Activated CD4-positive, alpha-beta T cell treated with anti-CD3 and anti-CD28 coated beads for 36 hours (primary cell): ENCODE data around the gene IRX3. TPM values are rescaled to one million over a fixed set of nuclear protein-coding genes. Genes with fewer than 3 reads are reported as not detected.

Experiments
- ATAC-seq: fragments of 200-7000 bp; cut with Tn5 transposase; one replicate; pipeline ENCODE4 v1.10.0; 2021; ENCODE audit warnings: mild to moderate bottlenecking, moderate library complexity
- CTCF ChIA-PET: fragments of 350-600 bp; sonication (Branson Sonifier 250); formaldehyde crosslinking; loops from one replicate; lab custom pipeline; 2021; ENCODE audit warnings: antibody characterized with exemption; lab: Charles Lee
- POLR2A ChIA-PET: fragments of 350-600 bp; sonication (Branson Sonifier 250); formaldehyde crosslinking; loops from one replicate; lab custom pipeline; 2021; ENCODE audit warnings: antibody characterized with exemption, inconsistent platforms; lab: Charles Lee
- DNase-seq: peaks from one replicate; pipeline ENCODE4 v3.0.0-alpha.2; 2020
- H3K27ac Mint-ChIP-seq: one replicate; pipeline ENCODE4 v1.8.0; 2021; ENCODE audit warnings: mixed read lengths
- H3K27me3 Mint-ChIP-seq: one replicate; pipeline ENCODE4 v1.8.0; 2021; ENCODE audit warnings: mixed read lengths
- H3K36me3 Mint-ChIP-seq: one replicate; pipeline ENCODE4 v1.8.0; 2021; ENCODE audit warnings: low read depth, mixed read lengths
- H3K4me1 Mint-ChIP-seq: one replicate; pipeline ENCODE4 v1.8.0; 2021; ENCODE audit warnings: mixed read lengths
- H3K4me3 Mint-ChIP-seq: one replicate; pipeline ENCODE4 v1.8.0; 2021; ENCODE audit warnings: mild to moderate bottlenecking, moderate library complexity, mixed read lengths
- H3K9me3 Mint-ChIP-seq: one replicate; pipeline ENCODE4 v1.8.0; 2021; ENCODE audit warnings: low read depth, mixed read lengths
- intact Hi-C, 2 experiments: fragments of 100-400 bp; cut with DNase I in 1 of 2; cut with micrococcal nuclease in 1 of 2; formaldehyde crosslinking; loops; one replicate each; pipeline versions ENCODE4 v1.14.2 to v1.15.1; 2022 to 2024; cut with DNase I, micrococcal nuclease
- total RNA-seq, 2 experiments: library from RNA; stranded (reverse); gene quantifications; one replicate each; pipeline ENCODE4 v1.2.3, GENCODE V29; 2021

IRX3 gene
- total RNA-seq, 2 experiments from 2014 or later: not detected

GRCh38 chr16:54289945-54290832 is 3.6 kb upstream of the IRX3 start:
- H3K36me3 Mint-ChIP-seq: no peaks in the 10 kb centered on the region
- ChIA-PET CTCF (interaction anchor here (1.2 kb wide), 1 partner anchor 741 kb away, joined by 4 read pairs; no protein-coding TSS in a partner anchor), POLR2A (no interaction called here)
- no peaks in the 10 kb centered on the region for H3K9me3 Mint-ChIP-seq
- H3K27me3 Mint-ChIP-seq: peaks cover 55% of the 10 kb centered on the region
- ATAC-seq (no peak), DNase-seq (no peak)
- H3K4me1 Mint-ChIP-seq: peaks cover 20% of the 10 kb centered on the region
- H3K27ac Mint-ChIP-seq: no peak overlapping the region
- intact Hi-C loops: loop anchor here in 1 of 2 experiments (5.0 to 10.0 kb wide), 3 partner anchors 398 to 1042 kb away; no protein-coding TSS in a partner anchor
- H3K4me3 Mint-ChIP-seq: no peak overlapping the region

DNA sequence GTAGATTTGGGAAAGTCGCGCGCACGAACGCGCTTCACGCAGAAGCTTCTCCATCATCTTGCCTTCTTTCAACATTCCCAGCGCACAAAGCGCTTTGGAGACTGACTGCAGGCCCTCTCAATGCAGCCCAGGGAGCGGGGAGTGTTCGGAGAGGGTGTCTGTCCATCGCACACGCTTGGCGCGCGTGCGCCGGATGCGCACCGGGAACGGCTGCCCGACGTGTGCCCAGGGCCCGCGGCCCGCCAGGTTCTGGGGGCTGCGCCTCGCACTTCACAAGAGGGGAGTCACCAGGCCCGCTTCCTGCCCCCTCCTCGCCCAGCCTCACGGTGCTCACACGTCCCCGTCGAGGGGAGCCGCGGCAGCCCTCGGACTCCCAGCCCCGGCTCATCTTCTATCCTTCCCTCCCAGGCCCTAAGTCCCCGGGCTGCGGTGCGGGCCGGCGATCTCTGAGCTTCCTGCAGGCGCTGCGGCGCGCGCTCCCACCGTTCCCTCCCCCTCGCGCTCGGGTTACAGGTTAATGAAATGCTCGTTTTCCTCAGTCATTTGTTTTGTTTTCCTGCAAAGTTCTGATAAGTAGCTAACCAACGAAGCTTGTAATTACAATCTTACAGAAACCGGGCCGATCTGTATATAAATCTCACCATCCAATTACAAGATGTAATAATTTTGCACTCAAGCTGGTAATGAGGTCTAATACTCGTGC is 2.8 kb upstream of the IRX3 start:
- no peak overlapping the region for H3K27ac Mint-ChIP-seq
- ChIA-PET CTCF (interaction anchor here (1.2 kb wide), 1 partner anchor 740 kb away, joined by 4 read pairs; no protein-coding TSS in a partner anchor), POLR2A (no interaction called here)
- H3K27me3 Mint-ChIP-seq: peaks cover 56% of the 10 kb centered on the region
- ATAC-seq (no peak), DNase-seq (no peak)
- no peaks in the 10 kb centered on the region for H3K36me3 Mint-ChIP-seq
- no peak overlapping the region for H3K4me3 Mint-ChIP-seq
- H3K9me3 Mint-ChIP-seq: no peaks in the 10 kb centered on the region
- peaks cover 24% of the 10 kb centered on the region for H3K4me1 Mint-ChIP-seq
- intact Hi-C loops: loop anchor here in 1 of 2 experiments (5.0 to 10.0 kb wide), 3 partner anchors 397 to 1043 kb away; no protein-coding TSS in a partner anchor

GRCh38 chr16:54288835-54289241 is 2.3 kb upstream of the IRX3 start:
- no peaks in the 10 kb centered on the region for H3K36me3 Mint-ChIP-seq
- H3K27ac Mint-ChIP-seq: no peak overlapping the region
- no peak overlapping the region for H3K4me3 Mint-ChIP-seq
- no peaks in the 10 kb centered on the region for H3K9me3 Mint-ChIP-seq
- DNase-seq (peak; percentile 7), ATAC-seq (no peak)
- ChIA-PET CTCF (no interaction called here), POLR2A (no interaction called here)
- intact Hi-C loops: loop anchor here in 1 of 2 experiments (5.0 to 10.0 kb wide), 3 partner anchors 397 to 1043 kb away; no protein-coding TSS in a partner anchor
- H3K4me1 Mint-ChIP-seq: peaks cover 24% of the 10 kb centered on the region
- peaks cover 53% of the 10 kb centered on the region for H3K27me3 Mint-ChIP-seq

GRCh38 chr16:54288030-54288834 is 1.6 kb upstream of the IRX3 start:
- ATAC-seq: no peak

DNA sequence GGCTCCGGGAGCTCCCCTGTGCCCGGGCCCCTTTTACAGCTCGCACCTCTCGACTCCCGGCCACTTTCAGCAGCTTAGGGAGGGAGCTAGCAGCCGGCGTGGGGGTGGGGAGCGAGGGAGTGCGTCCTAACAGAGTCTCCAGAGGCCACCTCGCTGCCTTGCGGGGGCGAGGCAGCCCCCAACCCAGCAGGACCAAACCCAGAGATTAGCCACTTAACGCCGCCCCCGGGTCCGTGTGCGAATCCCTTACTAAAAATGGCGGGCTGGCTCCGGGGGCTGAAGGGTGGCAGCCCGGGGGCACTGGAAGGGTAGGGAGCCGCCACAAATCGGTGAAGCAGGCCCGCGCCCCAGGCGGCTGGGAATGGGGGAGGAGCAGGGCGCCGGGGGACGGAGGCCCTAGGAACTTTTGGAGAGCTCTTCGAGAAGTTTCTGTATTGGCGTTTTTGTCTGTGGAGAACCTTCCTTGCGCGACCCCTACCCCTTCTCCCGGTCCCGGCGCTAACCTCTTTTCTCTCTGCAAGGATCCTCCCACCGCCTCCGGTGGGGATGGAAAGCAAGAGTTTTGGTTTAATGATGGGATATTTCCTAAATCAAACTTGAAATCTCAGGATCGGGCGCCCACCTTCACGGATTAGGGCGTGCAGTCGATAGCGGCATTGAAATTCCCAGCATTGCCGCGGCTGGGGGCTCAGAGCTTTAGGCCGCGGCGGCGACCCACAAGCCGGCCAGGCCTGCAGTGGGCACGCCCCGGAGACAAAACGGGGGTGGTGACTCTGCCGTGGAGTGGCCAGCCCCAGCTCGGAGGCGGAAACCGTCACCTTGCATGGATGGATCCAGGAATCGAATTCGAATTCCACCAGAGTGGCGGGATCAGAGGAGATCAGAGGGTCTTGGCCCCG is 793 bp upstream of the IRX3 start:
- Mint-ChIP-seq H3K27ac (no peak overlapping the region), H3K4me3 (peak overlapping the region; percentile 19), H3K27me3 (peaks cover 55% of the 10 kb centered on the region), H3K36me3 (no peaks in the 10 kb centered on the region), H3K4me1 (peaks cover 29% of the 10 kb centered on the region), H3K9me3 (no peaks in the 10 kb centered on the region)
- POLR2A ChIA-PET: no interaction called here
- DNase-seq (no peak), ATAC-seq (no peak)
- intact Hi-C loops: loop anchor here in 1 of 2 experiments (2.0 to 10.0 kb wide), 5 partner anchors 395 to 1045 kb away; no protein-coding TSS in a partner anchor
- CTCF ChIA-PET: interaction anchor here (0.5 to 0.6 kb wide), 2 partner anchors 355 to 493 kb away, joined by 3 to 4 read pairs; no protein-coding TSS in a partner anchor

More at GRCh38 chr16:54288030-54288834, 1.6 kb upstream of the IRX3 start:
- Mint-ChIP-seq H3K9me3 (no peaks in the 10 kb centered on the region), H3K27me3 (peaks cover 54% of the 10 kb centered on the region), H3K4me1 (peaks cover 27% of the 10 kb centered on the region), H3K27ac (no peak overlapping the region), H3K4me3 (no peak overlapping the region), H3K36me3 (no peaks in the 10 kb centered on the region)
- DNase-seq: peak; percentile 12
- ChIA-PET POLR2A (no interaction called here), CTCF (no interaction called here)
- intact Hi-C loops: loop anchor here in 1 of 2 experiments (5.0 to 10.0 kb wide), 3 partner anchors 396 to 1044 kb away; no protein-coding TSS in a partner anchor

DNA sequence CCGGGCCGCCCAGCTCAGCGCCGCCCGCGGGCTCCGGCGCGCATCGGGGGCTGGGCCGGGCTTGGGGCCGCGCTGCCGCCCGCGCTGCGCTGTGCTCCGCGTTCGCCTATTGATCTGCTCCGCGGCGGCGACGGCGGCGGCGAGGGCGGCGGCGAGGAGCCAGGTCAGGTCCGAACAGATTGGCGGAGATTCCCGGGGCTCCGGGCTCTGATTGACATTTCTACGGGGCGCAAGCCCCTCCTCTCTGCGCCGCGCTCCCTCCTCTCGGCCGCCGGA is 559 bp downstream of the IRX3 start:
- ATAC-seq (peak; percentile 27), DNase-seq (peak; percentile 35)
- intact Hi-C loops: loop anchor here in 1 of 2 experiments (2.0 to 10.0 kb wide), 5 partner anchors 394 to 1046 kb away; no protein-coding TSS in a partner anchor
- H3K4me3 Mint-ChIP-seq: peak overlapping the region; percentile 62
- peaks cover 55% of the 10 kb centered on the region for H3K27me3 Mint-ChIP-seq
- no peaks in the 10 kb centered on the region for H3K9me3 Mint-ChIP-seq
- no peaks in the 10 kb centered on the region for H3K36me3 Mint-ChIP-seq
- peaks cover 36% of the 10 kb centered on the region for H3K4me1 Mint-ChIP-seq
- ChIA-PET POLR2A (no interaction called here), CTCF (no interaction called here)
- no peak overlapping the region for H3K27ac Mint-ChIP-seq

DNA sequence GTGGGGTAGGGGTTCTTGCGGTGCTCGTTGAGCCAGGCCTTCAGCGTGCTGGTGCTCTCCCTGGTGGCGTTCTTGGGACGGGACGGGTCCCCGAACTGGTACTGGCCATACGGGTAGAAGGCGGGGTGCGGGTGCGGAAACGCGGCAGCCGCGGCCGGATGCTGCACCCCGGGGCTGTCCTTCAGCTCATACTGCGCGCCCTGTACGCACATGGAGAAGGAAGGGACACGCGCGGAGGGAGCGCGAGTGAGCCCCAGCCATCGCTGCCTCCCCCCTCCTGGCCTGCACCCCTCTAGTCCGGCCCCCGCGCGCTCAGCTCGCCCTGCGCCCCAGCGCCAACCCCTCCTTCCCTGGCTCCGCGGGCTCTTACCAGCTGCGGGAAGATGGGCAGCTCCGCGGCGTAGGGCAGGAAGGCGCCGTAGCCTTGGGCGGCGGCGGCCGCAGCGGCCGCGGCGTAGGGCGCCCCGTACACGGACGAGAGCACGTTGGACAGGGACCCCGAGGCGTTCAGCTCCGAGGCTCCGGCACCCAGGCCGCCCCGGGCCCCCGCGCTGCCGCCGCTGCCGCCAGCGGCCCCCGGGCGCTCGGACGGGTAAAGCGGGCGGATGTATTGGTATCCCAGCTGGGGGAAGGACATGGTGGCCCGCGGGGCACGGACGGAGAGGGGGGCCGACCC is 1.0 kb downstream of the IRX3 start:
- DNase-seq (peak; percentile 20), ATAC-seq (no peak)
- peak overlapping the region; percentile 22 for H3K4me3 Mint-ChIP-seq
- no peaks in the 10 kb centered on the region for H3K9me3 Mint-ChIP-seq
- peaks cover 55% of the 10 kb centered on the region for H3K27me3 Mint-ChIP-seq
- no peak overlapping the region for H3K27ac Mint-ChIP-seq
- no peaks in the 10 kb centered on the region for H3K36me3 Mint-ChIP-seq
- POLR2A ChIA-PET: no interaction called here
- intact Hi-C loops: loop anchor here in 1 of 2 experiments (2.0 to 10.0 kb wide), 5 partner anchors 393 to 1047 kb away; no protein-coding TSS in a partner anchor
- CTCF ChIA-PET: no interaction called here
- peaks cover 33% of the 10 kb centered on the region for H3K4me1 Mint-ChIP-seq

DNA sequence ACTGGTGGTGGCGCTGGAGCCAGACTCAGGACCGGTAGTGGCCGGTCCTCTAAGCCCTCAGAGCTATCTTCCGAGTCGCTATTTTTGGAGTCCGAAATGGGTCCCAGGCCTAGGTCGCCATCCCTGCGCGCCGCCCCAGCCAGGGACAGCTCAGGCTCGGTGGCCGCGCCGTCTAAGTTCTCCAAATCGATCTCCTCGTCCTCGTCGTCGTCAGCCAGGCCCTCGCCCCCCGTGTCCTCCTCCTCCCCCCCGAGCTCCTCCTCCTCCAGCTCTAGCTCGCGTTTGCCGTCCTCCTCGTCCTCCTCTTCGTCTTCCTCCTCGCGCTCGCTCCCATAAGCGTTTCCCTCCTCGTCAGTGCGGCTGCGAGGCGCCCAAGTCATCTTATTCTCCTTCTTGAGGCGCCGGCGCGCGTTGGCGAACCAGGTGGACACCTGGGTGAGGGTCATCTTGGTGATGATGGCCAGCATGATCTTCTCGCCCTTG is 1.6 kb downstream of the IRX3 start:
- intact Hi-C loops: loop anchor here in 1 of 2 experiments (5.0 to 10.0 kb wide), 3 partner anchors 393 to 1047 kb away; no protein-coding TSS in a partner anchor
- DNase-seq (peak; percentile 16), ATAC-seq (no peak)
- H3K27me3 Mint-ChIP-seq: peaks cover 58% of the 10 kb centered on the region
- H3K27ac Mint-ChIP-seq: no peak overlapping the region
- peak overlapping the region; percentile 22 for H3K4me3 Mint-ChIP-seq
- H3K36me3 Mint-ChIP-seq: no peaks in the 10 kb centered on the region
- H3K4me1 Mint-ChIP-seq: peaks cover 32% of the 10 kb centered on the region
- no peaks in the 10 kb centered on the region for H3K9me3 Mint-ChIP-seq
- ChIA-PET POLR2A (no interaction called here), CTCF (no interaction called here)

- POLR2A ChIA-PET: no interaction called here
- Mint-ChIP-seq H3K4me1 (peaks cover 30% of the 10 kb centered on the region), H3K27me3 (peaks cover 58% of the 10 kb centered on the region), H3K4me3 (no peak overlapping the region), H3K9me3 (no peaks in the 10 kb centered on the region), H3K36me3 (no peaks in the 10 kb centered on the region), H3K27ac (no peak overlapping the region)
- intact Hi-C loops: loop anchor here in 1 of 2 experiments (10.0 kb wide), 1 partner anchor 730 kb away; no protein-coding TSS in a partner anchor
- DNase-seq (peak; percentile 18), ATAC-seq (no peak)
- CTCF ChIA-PET: interaction anchor here (0.6 kb wide), 1 partner anchor 236 kb away, joined by 3 read pairs; no protein-coding TSS in a partner anchor
These were observed 2.2 kb downstream of the IRX3 start for GRCh38 chr16:54284319-54284930.
